Activated CD8-positive, alpha-beta T cell treated with anti-CD3 and anti-CD28 coated beads for 36 hours (primary cell): ENCODE data around the gene IL15. TPM values are rescaled to one million over a fixed set of nuclear protein-coding genes. Genes with fewer than 3 reads are reported as not detected.
A peak's percentile ranks its signal among the peaks of the same experiment; 100 is the strongest.

Experiments used
- ATAC-seq: fragments of 200-7000 bp; cut with Tn5 transposase; one replicate; pipeline ENCODE4 v1.10.0; 2021; ENCODE audit warnings: mild to moderate bottlenecking, moderate library complexity
- CTCF ChIA-PET: fragments of 350-600 bp; sonication (Branson Sonifier 250); formaldehyde crosslinking; loops from one replicate; lab custom pipeline; 2021; ENCODE audit warnings: antibody characterized with exemption; lab: Charles Lee
- POLR2A ChIA-PET: fragments of 350-600 bp; sonication (Branson Sonifier 250); formaldehyde crosslinking; loops from one replicate; lab custom pipeline; 2021; ENCODE audit warnings: antibody characterized with exemption; lab: Charles Lee
- DNase-seq: peaks from one replicate; pipeline ENCODE4 v3.0.0-alpha.2; 2020
- H3K27ac Mint-ChIP-seq: one replicate; pipeline ENCODE4 v1.8.0; 2021; ENCODE audit warnings: mild to moderate bottlenecking, mixed read lengths
- H3K27me3 Mint-ChIP-seq: one replicate; pipeline ENCODE4 v1.8.0; 2021; ENCODE audit warnings: mixed read lengths
- H3K36me3 Mint-ChIP-seq: one replicate; pipeline ENCODE4 v1.8.0; 2021; ENCODE audit warnings: low read depth, mixed read lengths
- H3K4me1 Mint-ChIP-seq: one replicate; pipeline ENCODE4 v1.8.0; 2021; ENCODE audit warnings: low read depth, mixed read lengths
- H3K4me3 Mint-ChIP-seq: one replicate; pipeline ENCODE4 v1.8.0; 2021; ENCODE audit warnings: mild to moderate bottlenecking, moderate library complexity, mixed read lengths
- H3K9me3 Mint-ChIP-seq: one replicate; pipeline ENCODE4 v1.8.0; 2021; ENCODE audit warnings: mixed read lengths
- intact Hi-C: fragments of 100-400 bp; cut with micrococcal nuclease; formaldehyde crosslinking; loops from one replicate; pipeline ENCODE4 v1.10.0; 2022
- total RNA-seq, 2 experiments: library from RNA; stranded (reverse); gene quantifications; one replicate each; pipeline ENCODE4 v1.2.3, GENCODE V29; 2021
- TF ChIP-seq, protein P1 (sequence below): fragments of 200-600 bp; IDR thresholded peaks from one replicate; pipeline ENCODE4 v1.8.0; 2022; ENCODE audit warnings: antibody characterized with exemption, mild to moderate bottlenecking

Gene IL15
- total RNA-seq, 2 experiments from 2014 or later = 0.65 to 2.3 TPM

- ATAC-seq (no peak), DNase-seq (no peak)
- Mint-ChIP-seq H3K27me3 (peaks cover 2% of the 10 kb centered on the region), H3K4me3 (no peak overlapping the region), H3K27ac (no peak overlapping the region), H3K9me3 (peaks cover 1% of the 10 kb centered on the region), H3K4me1 (no peaks in the 10 kb centered on the region), H3K36me3 (no peaks in the 10 kb centered on the region)
- CTCF ChIA-PET = no interaction called here
- TF ChIP-seq, protein P1, sequence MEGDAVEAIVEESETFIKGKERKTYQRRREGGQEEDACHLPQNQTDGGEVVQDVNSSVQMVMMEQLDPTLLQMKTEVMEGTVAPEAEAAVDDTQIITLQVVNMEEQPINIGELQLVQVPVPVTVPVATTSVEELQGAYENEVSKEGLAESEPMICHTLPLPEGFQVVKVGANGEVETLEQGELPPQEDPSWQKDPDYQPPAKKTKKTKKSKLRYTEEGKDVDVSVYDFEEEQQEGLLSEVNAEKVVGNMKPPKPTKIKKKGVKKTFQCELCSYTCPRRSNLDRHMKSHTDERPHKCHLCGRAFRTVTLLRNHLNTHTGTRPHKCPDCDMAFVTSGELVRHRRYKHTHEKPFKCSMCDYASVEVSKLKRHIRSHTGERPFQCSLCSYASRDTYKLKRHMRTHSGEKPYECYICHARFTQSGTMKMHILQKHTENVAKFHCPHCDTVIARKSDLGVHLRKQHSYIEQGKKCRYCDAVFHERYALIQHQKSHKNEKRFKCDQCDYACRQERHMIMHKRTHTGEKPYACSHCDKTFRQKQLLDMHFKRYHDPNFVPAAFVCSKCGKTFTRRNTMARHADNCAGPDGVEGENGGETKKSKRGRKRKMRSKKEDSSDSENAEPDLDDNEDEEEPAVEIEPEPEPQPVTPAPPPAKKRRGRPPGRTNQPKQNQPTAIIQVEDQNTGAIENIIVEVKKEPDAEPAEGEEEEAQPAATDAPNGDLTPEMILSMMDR = no peak
- POLR2A ChIA-PET = no interaction called here
- intact Hi-C loops = no loop called here
These were observed 15.7 kb upstream of the IL15 start for GRCh38 chr4:141620715-141621114.

DNA sequence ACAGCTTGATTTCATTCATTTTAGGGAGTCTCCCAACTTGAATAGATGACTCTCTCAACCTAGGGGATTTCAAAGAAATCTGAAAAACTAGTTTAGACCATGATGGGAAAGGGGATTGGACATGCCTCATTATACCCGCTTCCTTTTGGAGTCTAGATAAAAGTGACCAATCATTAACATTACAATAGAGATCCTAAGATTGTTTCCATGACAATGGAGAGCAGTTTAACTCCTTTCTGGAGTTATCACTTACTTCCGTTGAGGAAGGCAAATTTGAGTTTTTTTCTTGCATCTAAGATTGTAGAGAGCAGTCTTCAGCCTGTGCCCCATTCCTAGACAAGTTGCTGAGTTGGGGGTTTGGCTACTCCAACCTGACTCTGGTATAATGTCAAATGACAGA is 11.4 kb upstream of the IL15 start:
- CTCF ChIA-PET = no interaction called here
- TF ChIP-seq, protein P1 = no peak

GRCh38 chr4:141630854-141631253 is 5.5 kb upstream of the IL15 start:
- intact Hi-C loops = no loop called here
- POLR2A ChIA-PET = no interaction called here
- peaks cover 10% of the 10 kb centered on the region for H3K27me3 Mint-ChIP-seq
- H3K36me3 Mint-ChIP-seq = no peaks in the 10 kb centered on the region
- no peak overlapping the region for H3K27ac Mint-ChIP-seq
- peaks cover 3% of the 10 kb centered on the region for H3K4me1 Mint-ChIP-seq
- CTCF ChIA-PET = no interaction called here
- no peak for DNase-seq
- TF ChIP-seq, protein P1 = no peak
- no peak overlapping the region for H3K4me3 Mint-ChIP-seq
- ATAC-seq = no peak
- H3K9me3 Mint-ChIP-seq = no peaks in the 10 kb centered on the region

More for the DNA sequence above, 11.4 kb upstream of the IL15 start:
- ATAC-seq (no peak), DNase-seq (no peak)
- Mint-ChIP-seq H3K27me3 (no peaks in the 10 kb centered on the region), H3K4me3 (no peak overlapping the region), H3K27ac (no peak overlapping the region), H3K9me3 (no peaks in the 10 kb centered on the region), H3K4me1 (no peaks in the 10 kb centered on the region), H3K36me3 (no peaks in the 10 kb centered on the region)
- POLR2A ChIA-PET = no interaction called here
- intact Hi-C loops = no loop called here

- Mint-ChIP-seq H3K4me1 (peaks cover 10% of the 10 kb centered on the region), H3K4me3 (peak overlapping the region; percentile 89), H3K9me3 (no peaks in the 10 kb centered on the region), H3K27ac (no peak overlapping the region), H3K27me3 (peaks cover 22% of the 10 kb centered on the region), H3K36me3 (no peaks in the 10 kb centered on the region)
- no peak for ATAC-seq
- ChIA-PET POLR2A (interaction anchor here (0.6 to 0.8 kb wide), 2 partner anchors 12 to 22 kb away, joined by 3 to 4 read pairs; no protein-coding TSS in a partner anchor), CTCF (no interaction called here)
- DNase-seq = no peak
- intact Hi-C loops = no loop called here
- TF ChIP-seq, protein P1 = no peak
These were observed 674 bp upstream of the IL15 start for GRCh38 chr4:141635736-141636081.

DNA sequence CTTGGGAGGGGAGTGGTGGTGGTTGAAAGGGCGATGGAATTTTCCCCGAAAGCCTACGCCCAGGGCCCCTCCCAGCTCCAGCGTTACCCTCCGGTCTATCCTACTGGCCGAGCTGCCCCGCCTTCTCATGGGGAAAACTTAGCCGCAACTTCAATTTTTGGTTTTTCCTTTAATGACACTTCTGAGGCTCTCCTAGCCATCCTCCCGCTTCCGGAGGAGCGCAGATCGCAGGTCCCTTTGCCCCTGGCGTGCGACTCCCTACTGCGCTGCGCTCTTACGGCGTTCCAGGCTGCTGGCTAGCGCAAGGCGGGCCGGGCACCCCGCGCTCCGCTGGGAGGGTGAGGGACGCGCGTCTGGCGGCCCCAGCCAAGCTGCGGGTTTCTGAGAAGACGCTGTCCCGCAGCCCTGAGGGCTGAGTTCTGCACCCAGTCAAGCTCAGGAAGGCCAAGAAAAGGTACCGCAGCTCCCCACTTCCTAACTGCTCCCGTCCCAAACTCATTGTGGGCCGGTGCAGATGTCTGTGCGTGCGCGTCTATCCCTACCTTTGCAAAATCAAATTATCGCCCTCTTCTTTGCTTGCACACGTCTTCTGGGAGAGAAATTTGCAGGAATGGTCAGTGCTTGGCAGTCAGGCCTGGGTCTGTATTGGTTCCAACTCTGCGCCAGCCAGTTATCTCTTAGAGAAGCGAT is 533 bp downstream of the IL15 start:
- intact Hi-C loops = no loop called here
- Mint-ChIP-seq H3K4me1 (peaks cover 10% of the 10 kb centered on the region), H3K4me3 (peak overlapping the region; percentile 89), H3K36me3 (no peaks in the 10 kb centered on the region), H3K27ac (peak overlapping the region; percentile 76), H3K27me3 (peaks cover 21% of the 10 kb centered on the region), H3K9me3 (no peaks in the 10 kb centered on the region)
- POLR2A ChIA-PET = no interaction called here
- DNase-seq (peak; percentile 17), ATAC-seq (peak; percentile 63)
- CTCF ChIA-PET = interaction anchor here (2.0 kb wide), 1 partner anchor 330 kb away, joined by 6 read pairs; no protein-coding TSS in a partner anchor
- TF ChIP-seq, protein P1 = no peak
